Neural cell (in vitro differentiated cells): Measurements from ENCODE around the gene WFDC1. TPM values are rescaled to one million over a fixed set of nuclear protein-coding genes. Genes with fewer than 3 reads are reported as not detected.

Experiments used
- H2AFZ ChIP-seq: fragments of 200-600, 300-800 bp; sonication (generic), shearing (Covaris generic); 2 replicates; pipeline ENCODE4 v1.6.0; 2014; ENCODE audit warnings: low read depth, mild to moderate bottlenecking, antibody characterized with exemption, low read length, moderate library complexity
- H3F3A ChIP-seq: fragments of 200-600 bp; shearing (Covaris generic); 2 replicates; pipeline ENCODE4 v1.6.1; 2016; ENCODE audit warnings: mild to moderate bottlenecking, moderate library complexity, mixed read lengths, antibody characterized with exemption, low read length; ENCODE audit not compliant: insufficient read depth, poor library complexity, severe bottlenecking
- H3K27ac ChIP-seq: fragments of 200-600, 300-800 bp; sonication (generic), shearing (Covaris generic); 2 replicates; pipeline ENCODE4 v1.5.1; 2014; ENCODE audit warnings: mild to moderate bottlenecking, low read length, moderate library complexity
- H3K27me3 ChIP-seq: fragments of 300-800, 200-600 bp; sonication (generic), shearing (Covaris generic); 2 replicates; pipeline ENCODE4 v1.6.0; 2014; ENCODE audit warnings: mild to moderate bottlenecking, low read depth, low read length, moderate library complexity; ENCODE audit not compliant: insufficient read depth
- H3K36me3 ChIP-seq: fragments of 300-800, 200-600 bp; sonication (generic), shearing (Covaris generic); 2 replicates; pipeline ENCODE4 v1.5.1; 2014; ENCODE audit warnings: mild to moderate bottlenecking, antibody characterized with exemption, low read length, moderate library complexity; ENCODE audit not compliant: insufficient read depth
- H3K4me2 ChIP-seq: fragments of 300-800, 200-600 bp; sonication (generic), shearing (Covaris generic); 2 replicates; pipeline ENCODE4 v1.6.0; 2014; ENCODE audit warnings: mild to moderate bottlenecking, low read length
- H3K4me3 ChIP-seq: fragments of 300-800, 200-600 bp; sonication (generic), shearing (Covaris generic); 2 replicates; pipeline ENCODE4 v1.5.1; 2014; ENCODE audit warnings: mild to moderate bottlenecking, low read length, moderate library complexity
- H3K79me2 ChIP-seq: fragments of 200-600 bp; shearing (Covaris generic); replicated peaks from 2 replicates; pipeline ENCODE4 v1.6.0; 2014; ENCODE audit warnings: mild to moderate bottlenecking, low read length, moderate library complexity; ENCODE audit not compliant: insufficient read depth
- H3K9ac ChIP-seq: fragments of 300-800, 200-600 bp; sonication (generic), shearing (Covaris generic); 2 replicates; pipeline ENCODE4 v1.6.1; 2016; ENCODE audit warnings: mild to moderate bottlenecking, low read length, mixed read lengths
- H3K9me2 ChIP-seq: fragments of 200-600 bp; shearing (Covaris generic); 2 replicates; pipeline ENCODE4 v1.6.1; 2016; ENCODE audit warnings: mild to moderate bottlenecking, low read length, mixed read lengths; ENCODE audit not compliant: insufficient read depth
- H3K9me3 ChIP-seq: fragments of 200-600, 300-800 bp; sonication (generic), shearing (Covaris generic); 2 replicates; pipeline ENCODE4 v1.6.1; 2016; ENCODE audit warnings: mild to moderate bottlenecking, mixed run types, low read length, moderate library complexity, mixed read lengths
- H4K20me1 ChIP-seq: fragments of 200-600 bp; shearing (Covaris generic); 2 replicates; pipeline ENCODE4 v1.6.1; 2016; ENCODE audit warnings: mild to moderate bottlenecking, mixed run types; ENCODE audit not compliant: insufficient read depth
- EP300 ChIP-seq: fragments of 450-650 bp; conservative IDR thresholded peaks from 2 replicates; pipeline ENCODE4 v1.6.1; 2014; ENCODE audit warnings: antibody characterized with exemption, mild to moderate bottlenecking, moderate library complexity; ENCODE audit not compliant: poor library complexity, severe bottlenecking
- EZH2 ChIP-seq: fragments of 200-600, 300-800 bp; shearing (Covaris generic), sonication (generic); IDR thresholded peaks from 2 replicates; pipeline ENCODE4 v1.6.1; 2014; ENCODE audit warnings: antibody characterized with exemption, low read length, borderline replicate concordance, mild to moderate bottlenecking; ENCODE audit not compliant: insufficient read depth, poor library complexity, severe bottlenecking
- MXI1 ChIP-seq: fragments of 450-650 bp; conservative IDR thresholded peaks from 2 replicates; pipeline ENCODE4 v1.6.1; 2014; ENCODE audit warnings: antibody characterized with exemption, mild to moderate bottlenecking; ENCODE audit not compliant: poor library complexity, severe bottlenecking
- POLR2AphosphoS5 ChIP-seq: IDR thresholded peaks from 2 replicates; pipeline ENCODE4 v1.6.1; 2012
- RAD21 ChIP-seq: fragments of 450-650 bp; conservative IDR thresholded peaks from 2 replicates; pipeline ENCODE4 v1.6.1; 2014; ENCODE audit warnings: antibody characterized with exemption, mild to moderate bottlenecking, moderate library complexity
- SMC3 ChIP-seq: fragments of 450-650 bp; conservative IDR thresholded peaks from 2 replicates; pipeline ENCODE4 v1.6.1; 2014; ENCODE audit warnings: antibody characterized with exemption, mild to moderate bottlenecking, moderate library complexity; ENCODE audit not compliant: poor library complexity
- TAF1 ChIP-seq: IDR thresholded peaks from 2 replicates; pipeline ENCODE4 v1.6.1; 2012; ENCODE audit warnings: low read depth
- polyA plus RNA-seq: library from polyadenylated mRNA; depleted of rRNA; stranded (reverse); fragments of >200 nt; gene quantifications from 2 replicates; pipeline ENCODE4 v1.2.3, GENCODE V29; 2014
- TF ChIP-seq, protein P1 (sequence below): fragments of 450-650 bp; IDR thresholded peaks from 2 replicates; pipeline ENCODE4 v1.5.1; 2014; ENCODE audit warnings: antibody characterized with exemption, mild to moderate bottlenecking, moderate library complexity; ENCODE audit not compliant: poor library complexity, severe bottlenecking
- TF ChIP-seq, protein P2 (sequence below): IDR thresholded peaks from 2 replicates; pipeline ENCODE4 v1.6.1; 2012; ENCODE audit warnings: borderline replicate concordance

WFDC1 gene
- polyA plus RNA-seq, 1 donor from 2014 or later: not detected

GRCh38 chr16:84270531-84270930 is 24.1 kb upstream of the WFDC1 start:
- no peaks in the 10 kb centered on the region for H3K27me3 ChIP-seq
- no peaks in the 10 kb centered on the region for H3K9me2 ChIP-seq
- no peak overlapping the region for H3K9ac ChIP-seq
- H4K20me1 ChIP-seq: no peaks in the 10 kb centered on the region
- no peaks in the 10 kb centered on the region for H3K36me3 ChIP-seq
- no peak overlapping the region for H3K4me3 ChIP-seq
- H3K9me3 ChIP-seq: no peaks in the 10 kb centered on the region
- TF ChIP-seq, protein P1, sequence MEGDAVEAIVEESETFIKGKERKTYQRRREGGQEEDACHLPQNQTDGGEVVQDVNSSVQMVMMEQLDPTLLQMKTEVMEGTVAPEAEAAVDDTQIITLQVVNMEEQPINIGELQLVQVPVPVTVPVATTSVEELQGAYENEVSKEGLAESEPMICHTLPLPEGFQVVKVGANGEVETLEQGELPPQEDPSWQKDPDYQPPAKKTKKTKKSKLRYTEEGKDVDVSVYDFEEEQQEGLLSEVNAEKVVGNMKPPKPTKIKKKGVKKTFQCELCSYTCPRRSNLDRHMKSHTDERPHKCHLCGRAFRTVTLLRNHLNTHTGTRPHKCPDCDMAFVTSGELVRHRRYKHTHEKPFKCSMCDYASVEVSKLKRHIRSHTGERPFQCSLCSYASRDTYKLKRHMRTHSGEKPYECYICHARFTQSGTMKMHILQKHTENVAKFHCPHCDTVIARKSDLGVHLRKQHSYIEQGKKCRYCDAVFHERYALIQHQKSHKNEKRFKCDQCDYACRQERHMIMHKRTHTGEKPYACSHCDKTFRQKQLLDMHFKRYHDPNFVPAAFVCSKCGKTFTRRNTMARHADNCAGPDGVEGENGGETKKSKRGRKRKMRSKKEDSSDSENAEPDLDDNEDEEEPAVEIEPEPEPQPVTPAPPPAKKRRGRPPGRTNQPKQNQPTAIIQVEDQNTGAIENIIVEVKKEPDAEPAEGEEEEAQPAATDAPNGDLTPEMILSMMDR: no peak
- TF ChIP-seq SMC3: no peak
- TF ChIP-seq POLR2AphosphoS5: no peak
- no peak for TF ChIP-seq TAF1
- no peaks in the 10 kb centered on the region for H3F3A ChIP-seq
- no peaks in the 10 kb centered on the region for H3K79me2 ChIP-seq
- no peak overlapping the region for H3K27ac ChIP-seq
- no peak overlapping the region for H2AFZ ChIP-seq
- H3K4me2 ChIP-seq: no peak overlapping the region

- H3K27ac ChIP-seq: no peak overlapping the region
- no peaks in the 10 kb centered on the region for H4K20me1 ChIP-seq
- no peak overlapping the region for H3K4me3 ChIP-seq
- H3K4me2 ChIP-seq: no peak overlapping the region
- no peaks in the 10 kb centered on the region for H3K79me2 ChIP-seq
- H3F3A ChIP-seq: no peaks in the 10 kb centered on the region
- no peak overlapping the region for H2AFZ ChIP-seq
- H3K9me3 ChIP-seq: no peaks in the 10 kb centered on the region
- TF ChIP-seq POLR2AphosphoS5 (no peak), EZH2 (no peak), EP300 (no peak), TAF1 (no peak), MXI1 (no peak), RAD21 (no peak), SMC3 (no peak)
- TF ChIP-seq, protein P2, sequence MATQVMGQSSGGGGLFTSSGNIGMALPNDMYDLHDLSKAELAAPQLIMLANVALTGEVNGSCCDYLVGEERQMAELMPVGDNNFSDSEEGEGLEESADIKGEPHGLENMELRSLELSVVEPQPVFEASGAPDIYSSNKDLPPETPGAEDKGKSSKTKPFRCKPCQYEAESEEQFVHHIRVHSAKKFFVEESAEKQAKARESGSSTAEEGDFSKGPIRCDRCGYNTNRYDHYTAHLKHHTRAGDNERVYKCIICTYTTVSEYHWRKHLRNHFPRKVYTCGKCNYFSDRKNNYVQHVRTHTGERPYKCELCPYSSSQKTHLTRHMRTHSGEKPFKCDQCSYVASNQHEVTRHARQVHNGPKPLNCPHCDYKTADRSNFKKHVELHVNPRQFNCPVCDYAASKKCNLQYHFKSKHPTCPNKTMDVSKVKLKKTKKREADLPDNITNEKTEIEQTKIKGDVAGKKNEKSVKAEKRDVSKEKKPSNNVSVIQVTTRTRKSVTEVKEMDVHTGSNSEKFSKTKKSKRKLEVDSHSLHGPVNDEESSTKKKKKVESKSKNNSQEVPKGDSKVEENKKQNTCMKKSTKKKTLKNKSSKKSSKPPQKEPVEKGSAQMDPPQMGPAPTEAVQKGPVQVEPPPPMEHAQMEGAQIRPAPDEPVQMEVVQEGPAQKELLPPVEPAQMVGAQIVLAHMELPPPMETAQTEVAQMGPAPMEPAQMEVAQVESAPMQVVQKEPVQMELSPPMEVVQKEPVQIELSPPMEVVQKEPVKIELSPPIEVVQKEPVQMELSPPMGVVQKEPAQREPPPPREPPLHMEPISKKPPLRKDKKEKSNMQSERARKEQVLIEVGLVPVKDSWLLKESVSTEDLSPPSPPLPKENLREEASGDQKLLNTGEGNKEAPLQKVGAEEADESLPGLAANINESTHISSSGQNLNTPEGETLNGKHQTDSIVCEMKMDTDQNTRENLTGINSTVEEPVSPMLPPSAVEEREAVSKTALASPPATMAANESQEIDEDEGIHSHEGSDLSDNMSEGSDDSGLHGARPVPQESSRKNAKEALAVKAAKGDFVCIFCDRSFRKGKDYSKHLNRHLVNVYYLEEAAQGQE: no peak
- TF ChIP-seq, protein P1: no peak
- H3K9ac ChIP-seq: no peak overlapping the region
- no peaks in the 10 kb centered on the region for H3K36me3 ChIP-seq
- H3K9me2 ChIP-seq: no peaks in the 10 kb centered on the region
- H3K27me3 ChIP-seq: no peaks in the 10 kb centered on the region
Measured at GRCh38 chr16:84271037-84271436, 23.6 kb upstream of the WFDC1 start.
